Cardiac muscle cell (in vitro differentiated cells and primary cell): ENCODE results near the gene EID3. TPM values are rescaled to one million over a fixed set of nuclear protein-coding genes. Genes with fewer than 3 reads are reported as not detected.

Source experiments
- DNase-seq, 2 donors: peaks; one replicate each; pipeline versions ENCODE4 v3.0.0 to v3.0.0-alpha.2; 2010 to 2017; ENCODE audit warnings: low read depth in 1 of 2, low spot score in 1 of 2
- H3K27ac ChIP-seq: fragments of 200-600 bp; sonication (generic); 2 replicates; pipeline ENCODE4 v1.5.1; 2016
- H3K27me3 ChIP-seq: fragments of 200-600 bp; sonication (generic); 2 replicates; pipeline ENCODE4 v1.6.0; 2016; ENCODE audit warnings: control low read depth
- H3K36me3 ChIP-seq: fragments of 200-600 bp; sonication (generic); 2 replicates; pipeline ENCODE4 v1.5.1; 2016; ENCODE audit warnings: control low read depth
- H3K4me1 ChIP-seq: fragments of 200-600 bp; sonication (generic); 2 replicates; pipeline ENCODE4 v1.8.1; 2017; ENCODE audit warnings: low read depth, mild to moderate bottlenecking, mixed run types
- H3K4me3 ChIP-seq: fragments of 200-600 bp; sonication (generic); 2 replicates; pipeline ENCODE4 v1.5.1; 2016; ENCODE audit warnings: mild to moderate bottlenecking
- H3K9me3 ChIP-seq: fragments of 200-600 bp; sonication (generic); 2 replicates; pipeline ENCODE4 v1.5.1; 2017; ENCODE audit warnings: low read depth, mild to moderate bottlenecking, control low read depth
- CTCF ChIP-seq: IDR thresholded peaks from 2 replicates; pipeline ENCODE4 v1.5.1; 2012; ENCODE audit warnings: low read depth, mild to moderate bottlenecking, low read length
- polyA plus RNA-seq: library from polyadenylated mRNA; unstranded; fragments of >200 nt; fragmentation: Nextera tagmentation; extraction: Ambion mirVana; gene quantifications from 2 replicates; pipeline ENCODE4 v1.2.1, GENCODE V29; 2016
- total RNA-seq: library from RNA; depleted of rRNA; stranded (reverse); fragments of >200 nt; gene quantifications from 2 replicates; pipeline ENCODE4 v1.2.3, GENCODE V29; 2016

EID3 gene
- total and polyA plus RNA-seq, 2 experiments from 2014 or later: 3.0 to 3.3 TPM

- Histone ChIP-seq H3K36me3 (peaks cover 70% of the 10 kb centered on the region), H3K27me3 (no peaks in the 10 kb centered on the region)
- no peak for TF ChIP-seq CTCF
Observed at GRCh38 chr12:104337030-104337558, 33.6 kb downstream of the EID3 start.

GRCh38 chr12:104339663-104340062 is 36.1 kb downstream of the EID3 start:
- no peak overlapping the region for H3K27ac ChIP-seq
- no peaks in the 10 kb centered on the region for H3K27me3 ChIP-seq
- TF ChIP-seq CTCF: no peak
- DNase-seq: no peak
- no peak overlapping the region for H3K4me3 ChIP-seq
- H3K36me3 ChIP-seq: peaks cover 56% of the 10 kb centered on the region
- no peaks in the 10 kb centered on the region for H3K4me1 ChIP-seq
- no peaks in the 10 kb centered on the region for H3K9me3 ChIP-seq

More at GRCh38 chr12:104337030-104337558, 33.6 kb downstream of the EID3 start:
- DNase-seq: no peak
- H3K4me3 ChIP-seq: no peak overlapping the region
- no peak overlapping the region for H3K27ac ChIP-seq
- H3K4me1 ChIP-seq: no peaks in the 10 kb centered on the region
- H3K9me3 ChIP-seq: no peaks in the 10 kb centered on the region

GRCh38 chr12:104340177-104340576 is 36.6 kb downstream of the EID3 start:
- no peak overlapping the region for H3K4me3 ChIP-seq
- DNase-seq: no peak
- peaks cover 56% of the 10 kb centered on the region for H3K36me3 ChIP-seq
- no peaks in the 10 kb centered on the region for H3K4me1 ChIP-seq
- TF ChIP-seq CTCF: no peak
- no peaks in the 10 kb centered on the region for H3K27me3 ChIP-seq
- H3K27ac ChIP-seq: no peak overlapping the region
- no peaks in the 10 kb centered on the region for H3K9me3 ChIP-seq

- peaks cover 48% of the 10 kb centered on the region for H3K36me3 ChIP-seq
Observed at GRCh38 chr12:104340925-104341611, 37.5 kb downstream of the EID3 start.

GRCh38 chr12:104342147-104342546 is 38.6 kb downstream of the EID3 start:
- no peak for DNase-seq
- no peak overlapping the region for H3K27ac ChIP-seq
- no peak overlapping the region for H3K4me3 ChIP-seq
- H3K36me3 ChIP-seq: peaks cover 38% of the 10 kb centered on the region
- H3K4me1 ChIP-seq: no peaks in the 10 kb centered on the region
- TF ChIP-seq CTCF: no peak
- H3K9me3 ChIP-seq: no peaks in the 10 kb centered on the region
- no peaks in the 10 kb centered on the region for H3K27me3 ChIP-seq

More at GRCh38 chr12:104340925-104341611, 37.5 kb downstream of the EID3 start:
- no peak overlapping the region for H3K27ac ChIP-seq
- no peak for DNase-seq
- H3K27me3 ChIP-seq: no peaks in the 10 kb centered on the region
- H3K4me1 ChIP-seq: no peaks in the 10 kb centered on the region
- H3K4me3 ChIP-seq: no peak overlapping the region
- no peaks in the 10 kb centered on the region for H3K9me3 ChIP-seq
- no peak for TF ChIP-seq CTCF
